ENCODE measurements around the gene RABGAP1L.

Gene RABGAP1L

DNA sequence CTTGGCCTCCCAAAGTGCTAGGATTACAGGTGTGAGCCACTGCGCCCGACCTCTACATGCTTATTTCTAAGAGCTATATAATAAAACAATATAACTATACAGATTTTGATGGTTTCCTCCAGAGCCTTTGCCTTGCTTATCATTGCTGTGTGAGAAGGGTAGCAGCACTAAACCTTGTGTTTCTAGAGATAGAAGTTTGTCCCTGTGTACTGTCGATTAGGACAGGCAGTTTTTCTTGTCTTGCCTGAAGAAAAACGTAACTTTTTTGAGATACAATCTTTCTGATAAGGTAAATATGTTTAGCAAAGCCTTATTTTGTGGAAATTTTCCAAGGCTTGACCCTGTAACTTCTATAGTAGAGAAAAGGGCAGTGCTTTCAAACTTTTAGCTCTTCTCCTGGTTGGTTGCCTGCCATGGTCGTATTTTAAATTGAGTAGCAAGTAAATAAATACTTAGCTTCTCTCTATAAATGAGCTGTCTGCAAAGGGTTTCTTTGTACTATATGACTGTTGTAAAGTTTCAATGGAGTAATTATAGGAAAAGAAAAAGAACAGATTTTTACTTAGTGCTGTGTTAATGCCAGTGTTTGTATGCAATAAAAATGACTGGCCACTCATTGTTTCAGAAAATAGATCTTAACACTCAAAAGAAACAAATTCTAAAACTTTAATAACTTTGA lies 754.0 kb downstream of the RABGAP1L start:
- TF ChIP-seq, protein P1, sequence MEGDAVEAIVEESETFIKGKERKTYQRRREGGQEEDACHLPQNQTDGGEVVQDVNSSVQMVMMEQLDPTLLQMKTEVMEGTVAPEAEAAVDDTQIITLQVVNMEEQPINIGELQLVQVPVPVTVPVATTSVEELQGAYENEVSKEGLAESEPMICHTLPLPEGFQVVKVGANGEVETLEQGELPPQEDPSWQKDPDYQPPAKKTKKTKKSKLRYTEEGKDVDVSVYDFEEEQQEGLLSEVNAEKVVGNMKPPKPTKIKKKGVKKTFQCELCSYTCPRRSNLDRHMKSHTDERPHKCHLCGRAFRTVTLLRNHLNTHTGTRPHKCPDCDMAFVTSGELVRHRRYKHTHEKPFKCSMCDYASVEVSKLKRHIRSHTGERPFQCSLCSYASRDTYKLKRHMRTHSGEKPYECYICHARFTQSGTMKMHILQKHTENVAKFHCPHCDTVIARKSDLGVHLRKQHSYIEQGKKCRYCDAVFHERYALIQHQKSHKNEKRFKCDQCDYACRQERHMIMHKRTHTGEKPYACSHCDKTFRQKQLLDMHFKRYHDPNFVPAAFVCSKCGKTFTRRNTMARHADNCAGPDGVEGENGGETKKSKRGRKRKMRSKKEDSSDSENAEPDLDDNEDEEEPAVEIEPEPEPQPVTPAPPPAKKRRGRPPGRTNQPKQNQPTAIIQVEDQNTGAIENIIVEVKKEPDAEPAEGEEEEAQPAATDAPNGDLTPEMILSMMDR (IDR thresholded peaks at IDR 0.05; ENCODE audit: insufficient read depth, low read length, poor library complexity, severe bottlenecking), result no peak
- Histone ChIP-seq H3K4me3 (replicated peaks; ENCODE audit: low read depth, low read length) (no peak overlapping the region), H3K27me3 (replicated peaks; ENCODE audit: control insufficient read depth, insufficient read depth, low read length) (no peaks in the 10 kb centered on the region), H3K36me3 (ENCODE audit: control insufficient read depth, insufficient read depth, low read length) (no peaks in the 10 kb centered on the region)
- DNase-seq (ENCODE audit: extremely low read depth, insufficient read length), result no peak

DNA sequence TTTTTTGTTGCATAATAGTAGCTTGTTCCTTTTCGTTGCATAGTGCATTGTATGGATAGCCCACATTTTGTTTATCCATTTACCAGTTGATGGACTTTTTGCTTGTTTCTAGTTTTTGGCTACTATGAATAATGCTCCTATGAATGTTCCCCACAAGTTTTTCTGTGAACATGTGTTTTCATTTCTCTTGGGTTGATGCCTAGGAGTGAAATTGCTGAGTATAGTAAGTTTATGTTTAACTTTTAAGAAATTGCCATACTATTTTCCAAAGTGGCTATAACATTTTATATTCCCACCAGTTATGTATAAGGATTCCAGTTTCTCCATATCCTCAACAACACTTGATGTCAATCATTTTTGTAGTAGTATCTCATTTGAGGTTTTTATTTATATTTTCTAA lies 755.7 kb downstream of the RABGAP1L start:
- no peak for DNase-seq (ENCODE audit: extremely low read depth, insufficient read length)
- Histone ChIP-seq H3K27me3 (replicated peaks; ENCODE audit: control insufficient read depth, insufficient read depth, low read length) (no peaks in the 10 kb centered on the region), H3K4me3 (replicated peaks; ENCODE audit: low read depth, low read length) (no peak overlapping the region), H3K36me3 (ENCODE audit: control insufficient read depth, insufficient read depth, low read length) (no peaks in the 10 kb centered on the region)
- TF ChIP-seq, protein P1 (IDR thresholded peaks at IDR 0.05; ENCODE audit: insufficient read depth, low read length, poor library complexity, severe bottlenecking), result no peak

DNA sequence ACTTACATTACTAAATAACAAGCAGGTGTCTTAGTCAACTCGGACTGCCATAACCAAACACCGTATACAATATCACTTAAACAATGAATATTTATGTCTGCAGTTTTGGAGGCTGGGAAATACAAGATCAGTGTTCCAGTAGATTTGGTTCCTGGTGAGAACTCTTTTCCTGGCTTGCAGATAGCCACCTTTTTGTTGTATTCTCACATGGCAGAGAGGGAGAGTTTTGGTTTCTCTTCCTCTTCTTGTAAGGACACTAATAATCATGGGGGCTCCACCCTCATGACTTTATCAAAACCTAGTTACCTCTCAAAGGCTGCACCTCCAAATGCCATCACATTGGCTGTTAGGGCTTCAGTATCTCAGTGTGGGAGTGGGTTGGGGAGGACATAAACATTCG lies 757.5 kb downstream of the RABGAP1L start:
- DNase-seq (ENCODE audit: extremely low read depth, insufficient read length), result no peak
- no peaks in the 10 kb centered on the region for H3K36me3 ChIP-seq (ENCODE audit: control insufficient read depth, insufficient read depth, low read length)
- TF ChIP-seq, protein P1 (IDR thresholded peaks at IDR 0.05; ENCODE audit: insufficient read depth, low read length, poor library complexity, severe bottlenecking), result no peak
- H3K4me3 ChIP-seq (replicated peaks; ENCODE audit: low read depth, low read length), result no peak overlapping the region
- H3K27me3 ChIP-seq (replicated peaks; ENCODE audit: control insufficient read depth, insufficient read depth, low read length), result no peaks in the 10 kb centered on the region

DNA sequence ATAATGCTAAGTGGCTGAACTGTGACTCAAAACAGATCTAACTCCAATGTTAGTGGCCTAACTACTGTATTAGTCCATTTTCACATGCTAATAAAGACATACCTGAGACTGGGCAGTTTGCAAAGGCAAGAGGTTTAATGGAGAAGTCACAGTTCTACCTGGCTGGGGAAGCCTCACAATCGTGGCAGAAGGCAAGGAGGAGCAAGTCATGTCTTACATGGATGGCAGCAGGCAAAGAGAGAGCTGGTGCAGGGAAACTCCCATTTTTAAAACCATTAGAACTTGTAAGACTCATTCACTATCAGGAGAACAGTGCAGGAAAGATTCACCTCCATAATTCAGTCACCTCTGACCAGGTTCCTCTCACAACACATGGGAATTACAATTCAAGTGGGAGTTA lies 760.8 kb downstream of the RABGAP1L start:
- no peaks in the 10 kb centered on the region for H3K36me3 ChIP-seq (ENCODE audit: control insufficient read depth, insufficient read depth, low read length)
- no peak for DNase-seq (ENCODE audit: extremely low read depth, insufficient read length)
- H3K4me3 ChIP-seq (replicated peaks; ENCODE audit: low read depth, low read length), result no peak overlapping the region
- H3K27me3 ChIP-seq (replicated peaks; ENCODE audit: control insufficient read depth, insufficient read depth, low read length), result no peaks in the 10 kb centered on the region
- TF ChIP-seq, protein P1 (IDR thresholded peaks at IDR 0.05; ENCODE audit: insufficient read depth, low read length, poor library complexity, severe bottlenecking), result no peak

DNA sequence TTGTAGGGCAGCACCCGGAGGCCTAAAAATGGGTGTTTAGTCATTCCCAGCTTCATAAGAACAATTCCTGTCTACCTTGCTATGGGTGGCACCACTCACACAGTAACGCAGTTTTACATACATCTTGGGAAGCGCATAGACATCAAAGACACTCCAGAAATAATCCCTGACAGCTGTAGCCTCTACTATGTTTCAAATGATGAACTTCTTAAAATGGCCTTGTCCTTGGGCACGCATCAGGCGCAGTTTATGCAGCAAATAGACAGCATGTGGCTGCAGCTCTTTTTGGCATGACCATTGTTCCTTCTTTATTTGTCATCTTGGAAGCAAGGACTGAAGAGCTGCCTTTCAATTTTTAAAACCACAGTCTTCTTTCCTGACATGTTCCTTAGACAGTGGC lies 762.8 kb downstream of the RABGAP1L start:
- Histone ChIP-seq H3K36me3 (ENCODE audit: control insufficient read depth, insufficient read depth, low read length) (no peaks in the 10 kb centered on the region), H3K27me3 (replicated peaks; ENCODE audit: control insufficient read depth, insufficient read depth, low read length) (no peaks in the 10 kb centered on the region), H3K4me3 (replicated peaks; ENCODE audit: low read depth, low read length) (no peak overlapping the region)
- TF ChIP-seq, protein P1 (IDR thresholded peaks at IDR 0.05; ENCODE audit: insufficient read depth, low read length, poor library complexity, severe bottlenecking), result no peak
- no peak for DNase-seq (ENCODE audit: extremely low read depth, insufficient read length)

DNA sequence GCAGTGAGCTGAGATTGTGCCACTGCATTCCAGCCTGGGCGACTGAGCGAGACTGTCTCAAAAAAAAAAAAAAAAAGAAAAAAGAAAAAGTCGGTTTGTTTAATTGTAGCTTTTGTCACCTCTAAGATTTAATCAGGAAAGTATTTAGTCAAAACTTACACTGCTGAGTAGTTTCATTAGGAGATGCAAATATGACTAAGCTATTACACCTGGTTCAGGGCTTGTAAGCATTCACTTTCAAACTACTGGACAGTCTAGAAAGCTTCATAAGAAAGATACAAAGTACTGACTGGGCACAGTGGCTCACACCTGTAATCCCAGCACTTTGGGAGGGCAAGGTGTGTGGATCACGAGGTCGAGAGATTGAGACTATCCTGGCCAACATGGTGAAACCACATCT lies 764.5 kb downstream of the RABGAP1L start:
- TF ChIP-seq, protein P1 (IDR thresholded peaks at IDR 0.05; ENCODE audit: insufficient read depth, low read length, poor library complexity, severe bottlenecking), result no peak
- Histone ChIP-seq H3K36me3 (ENCODE audit: control insufficient read depth, insufficient read depth, low read length) (no peaks in the 10 kb centered on the region; the same call in 1 of the 2 replicates), H3K4me3 (replicated peaks; ENCODE audit: low read depth, low read length) (no peak overlapping the region), H3K27me3 (replicated peaks; ENCODE audit: control insufficient read depth, insufficient read depth, low read length) (no peaks in the 10 kb centered on the region)
- peak; percentile 17 for DNase-seq (ENCODE audit: extremely low read depth, insufficient read length)

Data from GM06990 (cell line).